Suprapubic skin (tissue), 4 donors: ENCODE data around the gene CCDC3. TPM values are rescaled to one million over a fixed set of nuclear protein-coding genes. Genes with fewer than 3 reads are reported as not detected.

Source experiments
- DNase-seq, 2 donors: peaks; one replicate each; pipeline ENCODE4 v3.0.0-alpha.2; 2019; ENCODE audit warnings: low spot score in 2 of 2
- H3K27ac ChIP-seq: fragments of 200-600 bp; sonication (generic); one replicate; pipeline ENCODE4 v1.5.1; 2019
- H3K27me3 ChIP-seq: fragments of 200-600 bp; sonication (generic); one replicate; pipeline ENCODE4 v1.5.1; 2019
- H3K36me3 ChIP-seq: fragments of 200-600 bp; sonication (generic); one replicate; pipeline ENCODE4 v1.5.1; 2019
- H3K4me1 ChIP-seq: fragments of 200-600 bp; sonication (generic); one replicate; pipeline ENCODE4 v1.5.1; 2019
- H3K4me3 ChIP-seq: fragments of 200-600 bp; sonication (generic); one replicate; pipeline ENCODE4 v1.5.1; 2019; ENCODE audit warnings: mild to moderate bottlenecking
- H3K9me3 ChIP-seq: fragments of 200-600 bp; sonication (generic); one replicate; pipeline ENCODE4 v1.5.1; 2019
- CTCF ChIP-seq, 2 donors: fragments of 200-600 bp in 1 of 2; fragments of 450-650 bp in 1 of 2; sonication (generic) in 1 of 2; IDR thresholded peaks; one replicate each; pipeline ENCODE4 v1.5.1; 2016 to 2019; ENCODE audit warnings: antibody characterized with exemption in 2 of 2, mild to moderate bottlenecking in 1 of 2, moderate library complexity in 1 of 2
- EP300 ChIP-seq: sonication (generic); formaldehyde crosslinking; IDR thresholded peaks from one replicate; pipeline ENCODE4 v1.6.1; 2017; ENCODE audit warnings: antibody characterized with exemption
- POLR2A ChIP-seq, 2 donors: fragments of 450-650 bp; IDR thresholded peaks; one replicate each; pipeline ENCODE4 v1.6.1; 2017; ENCODE audit warnings: antibody characterized with exemption in 2 of 2, mild to moderate bottlenecking in 2 of 2, moderate library complexity in 2 of 2
- POLR2AphosphoS5 ChIP-seq, 3 donors: sonication (generic); formaldehyde crosslinking; IDR thresholded peaks; one replicate each; pipeline ENCODE4 v1.6.1; 2017; ENCODE audit warnings: antibody characterized with exemption in 3 of 3
- WGBS: methylation state at CpG from one replicate; pipeline ENCODE4 v1.1.5; 2018; 5-methylcytosine and 5-hydroxymethylcytosine counted together
- total RNA-seq, 4 donors: library from RNA; depleted of rRNA; stranded (reverse); fragments of >200 nt; gene quantifications; one replicate each; pipeline ENCODE4 v1.1.0, GENCODE V29; 2016

Gene CCDC3
- total RNA-seq, 4 donors from 2014 or later: 31.3 to 124 (median 60.2) TPM

GRCh38 chr10:13046851-13047528 is 45.5 kb upstream of the CCDC3 start:
- H3K36me3 ChIP-seq: no peaks in the 10 kb centered on the region
- no peaks in the 10 kb centered on the region for H3K27me3 ChIP-seq
- WGBS: 38% methylated on average over 6 of the region's 6 CpGs
- no peak for DNase-seq
- TF ChIP-seq POLR2AphosphoS5 (IDR thresholded peaks at IDR 0.05) (no peak), EP300 (no peak), CTCF (IDR thresholded peaks at IDR 0.05) (no peak), POLR2A (IDR thresholded peaks at IDR 0.05) (no peak)
- no peak overlapping the region for H3K4me3 ChIP-seq
- peaks cover 18% of the 10 kb centered on the region for H3K4me1 ChIP-seq
- H3K27ac ChIP-seq: peak overlapping the region; percentile 24
- no peaks in the 10 kb centered on the region for H3K9me3 ChIP-seq

- Histone ChIP-seq H3K36me3 (no peaks in the 10 kb centered on the region), H3K27me3 (no peaks in the 10 kb centered on the region), H3K27ac (no peak overlapping the region), H3K4me3 (no peak overlapping the region), H3K9me3 (no peaks in the 10 kb centered on the region), H3K4me1 (peaks cover 11% of the 10 kb centered on the region)
- TF ChIP-seq CTCF (IDR thresholded peaks at IDR 0.05) (no peak), EP300 (no peak), POLR2A (IDR thresholded peaks at IDR 0.05) (no peak), POLR2AphosphoS5 (IDR thresholded peaks at IDR 0.05) (no peak)
- no peak for DNase-seq
- 90% methylated on average over 2 of the region's 2 CpGs for WGBS
These were observed 42.0 kb upstream of the CCDC3 start for GRCh38 chr10:13043520-13043919.

GRCh38 chr10:13039761-13040160 is 38.2 kb upstream of the CCDC3 start:
- no peak for TF ChIP-seq EP300
- no peak for TF ChIP-seq POLR2AphosphoS5 (IDR thresholded peaks at IDR 0.05)
- TF ChIP-seq POLR2A (IDR thresholded peaks at IDR 0.05): no peak
- no peaks in the 10 kb centered on the region for H3K4me1 ChIP-seq
- DNase-seq: no peak
- H3K36me3 ChIP-seq: no peaks in the 10 kb centered on the region
- WGBS: 70% methylated on average over 6 of the region's 6 CpGs
- H3K27me3 ChIP-seq: no peaks in the 10 kb centered on the region
- no peaks in the 10 kb centered on the region for H3K9me3 ChIP-seq
- H3K4me3 ChIP-seq: no peak overlapping the region
- no peak overlapping the region for H3K27ac ChIP-seq

GRCh38 chr10:13038391-13038790 is 36.9 kb upstream of the CCDC3 start:
- no peaks in the 10 kb centered on the region for H3K9me3 ChIP-seq
- H3K4me3 ChIP-seq: no peak overlapping the region
- 47% methylated on average over 2 of the region's 2 CpGs for WGBS
- DNase-seq: no peak
- H3K4me1 ChIP-seq: no peaks in the 10 kb centered on the region
- H3K36me3 ChIP-seq: no peaks in the 10 kb centered on the region
- H3K27ac ChIP-seq: no peak overlapping the region
- no peaks in the 10 kb centered on the region for H3K27me3 ChIP-seq
- TF ChIP-seq CTCF (IDR thresholded peaks at IDR 0.05) (no peak), EP300 (no peak), POLR2A (IDR thresholded peaks at IDR 0.05) (no peak), POLR2AphosphoS5 (IDR thresholded peaks at IDR 0.05) (no peak)

GRCh38 chr10:13037832-13038231 is 36.3 kb upstream of the CCDC3 start:
- Histone ChIP-seq H3K4me3 (no peak overlapping the region), H3K27ac (no peak overlapping the region), H3K4me1 (no peaks in the 10 kb centered on the region), H3K36me3 (no peaks in the 10 kb centered on the region), H3K9me3 (no peaks in the 10 kb centered on the region), H3K27me3 (no peaks in the 10 kb centered on the region)
- 85% methylated on average over 2 of the region's 2 CpGs for WGBS
- DNase-seq: no peak
- no peak for TF ChIP-seq POLR2A (IDR thresholded peaks at IDR 0.05)
- no peak for TF ChIP-seq POLR2AphosphoS5 (IDR thresholded peaks at IDR 0.05)
- no peak for TF ChIP-seq EP300
- no peak for TF ChIP-seq CTCF (IDR thresholded peaks at IDR 0.05)
